Fibroblast of skin of abdomen (primary cell): ENCODE results near the gene RELL2.

ENCODE experiments used
- DNase-seq: peaks from one replicate; pipeline ENCODE4 v3.0.0-alpha.2; 2013

RELL2 gene

GRCh38 chr5:141618804-141619554 is 17.8 kb upstream of the RELL2 start, which contains the start of gene DIAPH1:
Gene DIAPH1, minus strand, starts transcription at chr5:141619000. Its CDS starts 86 bp downstream, at chr5:141618914.
- DNase-seq, result peak; percentile 96

- no peak for DNase-seq
Observed at GRCh38 chr5:141623186-141623585, 13.6 kb upstream of the RELL2 start.

- DNase-seq, result no peak
Observed at GRCh38 chr5:141623611-141624010, 13.2 kb upstream of the RELL2 start.

- DNase-seq, result peak; percentile 59
Observed at GRCh38 chr5:141628175-141628788, 8.5 kb upstream of the RELL2 start.

GRCh38 chr5:141630570-141631140 is 6.1 kb upstream of the RELL2 start:
- no peak for DNase-seq

GRCh38 chr5:141632650-141633049 is 4.1 kb upstream of the RELL2 start:
- no peak for DNase-seq

GRCh38 chr5:141633871-141634561 is 2.8 kb upstream of the RELL2 start:
- DNase-seq, result no peak

- DNase-seq, result no peak
Observed at GRCh38 chr5:141634720-141635119, 2.1 kb upstream of the RELL2 start.

- DNase-seq, result no peak
Observed at GRCh38 chr5:141635646-141636045, 1.2 kb upstream of the RELL2 start.

- DNase-seq, result no peak
Observed at GRCh38 chr5:141636106-141636412, 738 bp upstream of the RELL2 start.

- DNase-seq, result no peak
Observed at GRCh38 chr5:141637123-141637766, 448 bp downstream of the RELL2 start.

- DNase-seq, result peak; percentile 56
Observed at GRCh38 chr5:141637767-141638419, 1.1 kb downstream of the RELL2 start.

- no peak for DNase-seq
Observed at GRCh38 chr5:141638771-141639170, 2.0 kb downstream of the RELL2 start.

- DNase-seq, result no peak
Observed at GRCh38 chr5:141639357-141640050, 2.7 kb downstream of the RELL2 start.

GRCh38 chr5:141640051-141640415 is 3.2 kb downstream of the RELL2 start:
- no peak for DNase-seq

GRCh38 chr5:141640698-141641097 is 3.9 kb downstream of the RELL2 start:
- no peak for DNase-seq

GRCh38 chr5:141641634-141642267 is 5.0 kb downstream of the RELL2 start:
- peak; percentile 62 for DNase-seq

GRCh38 chr5:141646026-141646425 is 9.2 kb downstream of the RELL2 start:
- DNase-seq, result no peak

- no peak for DNase-seq
Observed at GRCh38 chr5:141647242-141647641, 10.4 kb downstream of the RELL2 start.

GRCh38 chr5:141647851-141648250 is 11.1 kb downstream of the RELL2 start:
- DNase-seq, result no peak

GRCh38 chr5:141649056-141649688 is 12.4 kb downstream of the RELL2 start:
- no peak for DNase-seq
